GM12892 (cell line): ENCODE data around the gene GPC5.
"Not testable (repeated sequence)": the region's sequence is repeated elsewhere in the genome, so short reads cannot be mapped to it uniquely, and the experiment has no call there.

Experiments used
- DNase-seq: peaks from one replicate; pipeline ENCODE4 v3.0.0; 2011; ENCODE audit not compliant: insufficient read length
- FAIRE-seq: peaks from 2 replicates; lab custom pipeline; 2011; peaks lifted over from hg19 to GRCh38; lab: Jason Lieb, UNC
- POLR2A ChIP-seq: IDR thresholded peaks from 2 replicates; pipeline ENCODE4 v1.6.1; 2011; ENCODE audit warnings: low read depth, low read length, control low read depth
- POLR2AphosphoS5 ChIP-seq: IDR thresholded peaks from 2 replicates; pipeline ENCODE4 v1.6.1; 2011; ENCODE audit warnings: low read depth, low read length, control low read depth
- TAF1 ChIP-seq: IDR thresholded peaks from 2 replicates; pipeline ENCODE4 v1.6.1; 2011; ENCODE audit warnings: low read depth, mild to moderate bottlenecking, control low read depth, low read length, borderline replicate concordance

The GPC5 gene

GRCh38 chr13:92256211-92256610, 857.8 kb downstream of the GPC5 start:
- TF ChIP-seq TAF1 = no peak
- no peak for TF ChIP-seq POLR2A
- no peak for TF ChIP-seq POLR2AphosphoS5

GRCh38 chr13:92259046-92259445, 860.6 kb downstream of the GPC5 start:
- FAIRE-seq (no peak), DNase-seq (no peak)
- TF ChIP-seq POLR2AphosphoS5 (no peak), TAF1 (no peak), POLR2A (no peak)

More at GRCh38 chr13:92256211-92256610, 857.8 kb downstream of the GPC5 start:
- FAIRE-seq (no peak), DNase-seq (no peak)

- no peak for DNase-seq
- TF ChIP-seq POLR2AphosphoS5 (no peak), TAF1 (no peak), POLR2A (no peak)
- no peak for FAIRE-seq
Observed at GRCh38 chr13:92259523-92259922, 861.1 kb downstream of the GPC5 start.

- no peak for FAIRE-seq
- no peak for DNase-seq
- TF ChIP-seq TAF1 (no peak), POLR2AphosphoS5 (no peak), POLR2A (no peak)
Observed at GRCh38 chr13:92260363-92260762, 861.9 kb downstream of the GPC5 start.

GRCh38 chr13:92262100-92262788, 863.8 kb downstream of the GPC5 start:
- no peak for TF ChIP-seq TAF1
- no peak for TF ChIP-seq POLR2AphosphoS5
- TF ChIP-seq POLR2A = no peak
- FAIRE-seq (no peak), DNase-seq (no peak)

- no peak for TF ChIP-seq POLR2AphosphoS5
- no peak for TF ChIP-seq POLR2A
- TF ChIP-seq TAF1 = no peak
- FAIRE-seq = no peak
- DNase-seq = no peak
Observed at GRCh38 chr13:92265408-92265807, 867.0 kb downstream of the GPC5 start.

- no peak for DNase-seq
- no peak for FAIRE-seq
- TF ChIP-seq POLR2A (no peak), TAF1 (no peak), POLR2AphosphoS5 (no peak)
Observed at GRCh38 chr13:92270990-92271389, 872.6 kb downstream of the GPC5 start.

GRCh38 chr13:92272177-92272576, 873.8 kb downstream of the GPC5 start:
- TF ChIP-seq POLR2AphosphoS5 = no peak
- TF ChIP-seq TAF1 = no peak
- no peak for FAIRE-seq

GRCh38 chr13:92280986-92281385, 882.6 kb downstream of the GPC5 start:
- DNase-seq, FAIRE-seq: not testable (repeated sequence)

More at GRCh38 chr13:92272177-92272576, 873.8 kb downstream of the GPC5 start:
- no peak for DNase-seq

- DNase-seq, FAIRE-seq: not testable (repeated sequence)
Observed at GRCh38 chr13:92290718-92291307, 892.4 kb downstream of the GPC5 start.

- FAIRE-seq, DNase-seq: not testable (repeated sequence)
Observed at GRCh38 chr13:92294533-92294932, 896.1 kb downstream of the GPC5 start.

GRCh38 chr13:92296154-92296671, 897.8 kb downstream of the GPC5 start:
- DNase-seq, FAIRE-seq: not testable (repeated sequence)
